ENCODE measurements around the gene ANXA8L1.
"Not testable (repeated sequence)": the region's sequence is repeated elsewhere in the genome, so short reads cannot be mapped to it uniquely, and the experiment has no call there.

Gene ANXA8L1

GRCh38 chr10:46397767-46398166, 22.2 kb downstream of the ANXA8L1 start:
- not testable (repeated sequence) for DNase-seq (ENCODE audit: low read depth)

GRCh38 chr10:46398212-46398886, 22.8 kb downstream of the ANXA8L1 start:
- not testable (repeated sequence) for DNase-seq (ENCODE audit: low read depth)

GRCh38 chr10:46409556-46409955, 34.0 kb downstream of the ANXA8L1 start:
- DNase-seq (ENCODE audit: low read depth), result not testable (repeated sequence)

- DNase-seq (ENCODE audit: low read depth), result not testable (repeated sequence)
Measured at GRCh38 chr10:46411123-46411522, 35.5 kb downstream of the ANXA8L1 start.

- not testable (repeated sequence) for DNase-seq (ENCODE audit: low read depth)
Measured at GRCh38 chr10:46412665-46413064, 37.1 kb downstream of the ANXA8L1 start.

GRCh38 chr10:46415291-46415690, 39.7 kb downstream of the ANXA8L1 start:
- not testable (repeated sequence) for DNase-seq (ENCODE audit: low read depth)

- DNase-seq (ENCODE audit: low read depth), result not testable (repeated sequence)
Measured at GRCh38 chr10:46418283-46418682, 42.7 kb downstream of the ANXA8L1 start.

GRCh38 chr10:46419570-46420379, 44.2 kb downstream of the ANXA8L1 start:
- DNase-seq (ENCODE audit: low read depth), result not testable (repeated sequence)

GRCh38 chr10:46423550-46423949, 48.0 kb downstream of the ANXA8L1 start:
- DNase-seq (ENCODE audit: low read depth), result not testable (repeated sequence)

- not testable (repeated sequence) for DNase-seq (ENCODE audit: low read depth)
Measured at GRCh38 chr10:46440942-46441341, 65.4 kb downstream of the ANXA8L1 start.
